NCI-H526 (cell line): ENCODE measurements around the gene ALPI.

Experiments used
- DNase-seq, 2 experiments: peaks; one replicate each; lab custom pipeline; 2025; lab: John Stamatoyannopoulos, UW

Gene ALPI

GRCh38 chr2:232460171-232460570, 4.2 kb downstream of the ALPI start:
- no peak for DNase-seq

- DNase-seq = no peak
These were observed 8.0 kb downstream of the ALPI start for GRCh38 chr2:232463701-232464543.

GRCh38 chr2:232464544-232464885, 8.6 kb downstream of the ALPI start:
- DNase-seq = no peak

- no peak for DNase-seq
These were observed 9.1 kb downstream of the ALPI start for GRCh38 chr2:232465061-232465460.

- DNase-seq = no peak
These were observed 10.3 kb downstream of the ALPI start for GRCh38 chr2:232466221-232466620.

GRCh38 chr2:232473467-232473890, 17.5 kb downstream of the ALPI start:
- DNase-seq = peak in 1 of 2 experiments; percentile 34

- DNase-seq = no peak
These were observed 20.1 kb downstream of the ALPI start for GRCh38 chr2:232476045-232476444.

GRCh38 chr2:232476791-232477190, 20.8 kb downstream of the ALPI start:
- no peak for DNase-seq

GRCh38 chr2:232477751-232478510, 22.0 kb downstream of the ALPI start:
- DNase-seq = no peak

GRCh38 chr2:232478571-232479340, 22.8 kb downstream of the ALPI start:
- no peak for DNase-seq

GRCh38 chr2:232479341-232480200, 23.6 kb downstream of the ALPI start:
- DNase-seq = no peak

GRCh38 chr2:232480201-232481190, 24.5 kb downstream of the ALPI start:
- DNase-seq = peak in 1 of 2 experiments; percentile 23

- no peak for DNase-seq
These were observed 25.6 kb downstream of the ALPI start for GRCh38 chr2:232481322-232482140.

GRCh38 chr2:232482301-232483238, 26.6 kb downstream of the ALPI start:
- DNase-seq = no peak

- DNase-seq = no peak
These were observed 27.5 kb downstream of the ALPI start for GRCh38 chr2:232483311-232483922.

GRCh38 chr2:232483923-232484627, 28.1 kb downstream of the ALPI start:
- DNase-seq = no peak
